ENCODE data around the gene DOK5.
"Not testable (repeated sequence)": the region's sequence is repeated elsewhere in the genome, so short reads cannot be mapped to it uniquely, and the experiment has no call there.

The DOK5 gene

GRCh38 chr20:54472607-54473006 is 2.8 kb upstream of the DOK5 start:
- DNase-seq: no peak

GRCh38 chr20:54473340-54473739 is 2.1 kb upstream of the DOK5 start:
- no peak for DNase-seq

GRCh38 chr20:54474046-54474445 is 1.3 kb upstream of the DOK5 start:
- DNase-seq: no peak

- DNase-seq: no peak
Observed at GRCh38 chr20:54474866-54475265, 527 bp upstream of the DOK5 start.

GRCh38 chr20:54476169-54477009 is 996 bp downstream of the DOK5 start:
- no peak for DNase-seq

GRCh38 chr20:54477191-54477955 is 2.0 kb downstream of the DOK5 start:
- DNase-seq: no peak

GRCh38 chr20:54479138-54479906 is 3.9 kb downstream of the DOK5 start:
- DNase-seq: no peak

GRCh38 chr20:54479937-54480336 is 4.5 kb downstream of the DOK5 start:
- DNase-seq: not testable (repeated sequence)

- DNase-seq: no peak
Observed at GRCh38 chr20:54481442-54481841, 6.0 kb downstream of the DOK5 start.

- DNase-seq: no peak
Observed at GRCh38 chr20:54485631-54486030, 10.2 kb downstream of the DOK5 start.

GRCh38 chr20:54486585-54486984 is 11.2 kb downstream of the DOK5 start:
- DNase-seq: no peak

GRCh38 chr20:54488442-54488841 is 13.0 kb downstream of the DOK5 start:
- DNase-seq: no peak

GRCh38 chr20:54491506-54491905 is 16.1 kb downstream of the DOK5 start:
- DNase-seq: no peak

- no peak for DNase-seq
Observed at GRCh38 chr20:54494303-54495006, 19.1 kb downstream of the DOK5 start.

GRCh38 chr20:54497931-54498718 is 22.7 kb downstream of the DOK5 start:
- DNase-seq: peak; percentile 36

- no peak for DNase-seq
Observed at GRCh38 chr20:54499111-54499510, 23.7 kb downstream of the DOK5 start.

- DNase-seq: no peak
Observed at GRCh38 chr20:54502179-54502578, 26.8 kb downstream of the DOK5 start.

GRCh38 chr20:54506643-54507042 is 31.2 kb downstream of the DOK5 start:
- no peak for DNase-seq

- no peak for DNase-seq
Observed at GRCh38 chr20:54510541-54511129, 35.2 kb downstream of the DOK5 start.

GRCh38 chr20:54512694-54513093 is 37.3 kb downstream of the DOK5 start:
- no peak for DNase-seq

GRCh38 chr20:54514028-54514607 is 38.7 kb downstream of the DOK5 start:
- no peak for DNase-seq

All from inflammatory macrophage treated with lipopolysaccharide for 4 hours (primary cell).